Stimulated activated CD8-positive, alpha-beta memory T cell treated with anti-CD3 and anti-CD28 coated beads, Interleukin-15, amount 100 ng/mL, for 4 hours (primary cell): ENCODE results near the gene HORMAD1.
"Not testable (repeated sequence)": the region's sequence is repeated elsewhere in the genome, so short reads cannot be mapped to it uniquely, and the experiment has no call there.

Experiments used
- DNase-seq, 2 donors: peaks; one replicate each; pipeline ENCODE4 v3.0.0-alpha.2; 2020; ENCODE audit warnings: low read depth in 2 of 2

Gene HORMAD1

GRCh38 chr1:150696995-150697927 is 23.4 kb downstream of the HORMAD1 start, which contains the start of gene GOLPH3L:
Gene GOLPH3L (minus strand): TSS chr1:150697154. CDS start chr1:150694838, 2,316 bp downstream.
- DNase-seq, result peak; percentile 69 to 86

DNA sequence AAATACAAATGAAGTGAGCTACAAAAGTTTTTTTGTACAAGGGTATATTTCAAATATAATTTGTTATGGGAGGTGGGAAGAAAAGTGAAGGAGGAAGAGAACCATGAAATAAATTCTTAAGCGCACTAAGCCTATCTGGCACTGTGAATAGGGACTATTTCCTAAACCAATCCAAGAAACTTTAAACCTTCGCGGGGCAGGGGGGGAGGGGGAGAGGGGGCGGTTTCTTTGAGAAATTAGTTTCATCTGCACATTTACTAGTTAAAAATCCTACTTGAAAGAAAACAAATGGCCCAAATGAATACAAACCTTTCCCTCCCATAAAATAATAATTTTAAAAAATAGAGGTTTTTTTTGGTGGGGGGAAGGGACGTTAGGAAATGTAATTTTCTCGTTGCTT is 24.1 kb downstream of the HORMAD1 start:
- DNase-seq, result no peak

GRCh38 chr1:150696162-150696561 is 24.5 kb downstream of the HORMAD1 start:
- DNase-seq, result no peak

- DNase-seq, result no peak
These were observed 25.1 kb downstream of the HORMAD1 start for GRCh38 chr1:150695561-150695960.

DNA sequence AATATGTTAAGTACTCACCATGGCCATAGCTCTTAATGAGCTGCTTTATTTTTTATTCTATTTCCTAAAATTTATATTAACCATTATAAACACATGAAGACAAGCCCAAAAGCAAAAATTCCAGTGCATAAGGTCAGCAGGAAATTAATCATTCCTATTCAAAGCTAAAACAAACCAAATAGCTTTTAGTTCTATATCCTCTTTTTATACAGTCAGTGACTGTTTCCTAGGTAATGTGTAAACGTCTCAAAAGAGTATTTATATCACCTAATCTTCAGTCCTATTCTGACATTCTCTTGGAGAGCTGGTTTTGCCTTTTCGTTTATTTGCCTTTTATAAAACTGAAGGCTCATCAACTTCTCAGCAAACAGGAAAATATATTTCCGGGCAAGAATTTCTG is 28.0 kb downstream of the HORMAD1 start:
- no peak for DNase-seq

GRCh38 chr1:150688763-150689162 is 31.9 kb downstream of the HORMAD1 start:
- DNase-seq, result no peak

- no peak for DNase-seq
These were observed 34.4 kb downstream of the HORMAD1 start for GRCh38 chr1:150686275-150686674.

- DNase-seq, result no peak
These were observed 36.8 kb downstream of the HORMAD1 start for GRCh38 chr1:150683914-150684313.

DNA sequence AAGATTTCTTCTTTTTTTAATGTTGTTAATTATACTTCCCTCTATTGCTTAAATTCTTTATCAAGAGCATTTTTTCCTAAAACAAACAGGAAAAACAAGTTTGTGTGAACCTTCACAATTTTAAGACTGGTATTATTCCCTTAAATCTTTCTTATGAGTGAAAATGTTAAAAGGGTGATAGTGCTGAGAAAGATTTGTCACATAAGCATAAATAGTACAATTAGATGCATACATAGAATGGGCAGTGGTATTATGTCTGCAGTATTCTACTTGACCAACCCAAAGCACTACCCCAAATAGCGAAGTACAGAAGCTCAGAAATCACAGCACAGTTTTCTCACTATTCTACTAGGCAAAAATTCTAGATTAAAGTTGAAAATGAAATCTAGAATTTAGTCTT is 41.7 kb downstream of the HORMAD1 start:
- no peak for DNase-seq

DNA sequence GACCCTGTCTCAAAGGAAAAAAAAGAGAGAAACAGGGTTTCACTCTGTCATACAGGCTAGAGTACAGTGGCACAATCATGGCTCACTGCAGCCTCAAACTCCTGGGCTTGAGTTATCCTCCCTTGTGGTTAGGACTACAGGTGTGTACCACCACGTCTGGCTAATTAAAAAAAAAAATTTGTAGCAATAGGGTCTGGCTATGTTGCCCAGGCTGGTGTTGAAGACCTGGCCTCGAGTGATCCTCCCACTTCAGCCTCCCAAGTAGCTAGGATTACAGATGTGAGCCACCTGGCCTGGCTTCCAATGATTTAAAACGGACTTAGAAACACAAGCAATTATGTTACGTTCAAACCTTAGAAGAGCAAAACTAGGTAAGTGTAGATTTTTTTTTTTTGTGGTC is 45.8 kb downstream of the HORMAD1 start:
- DNase-seq, result no peak

GRCh38 chr1:150663321-150663720 is 57.4 kb downstream of the HORMAD1 start:
- DNase-seq, result no peak

- DNase-seq, result no peak
These were observed 57.9 kb downstream of the HORMAD1 start for GRCh38 chr1:150662811-150663210.

GRCh38 chr1:150661156-150661555 is 59.5 kb downstream of the HORMAD1 start:
- no peak for DNase-seq

DNA sequence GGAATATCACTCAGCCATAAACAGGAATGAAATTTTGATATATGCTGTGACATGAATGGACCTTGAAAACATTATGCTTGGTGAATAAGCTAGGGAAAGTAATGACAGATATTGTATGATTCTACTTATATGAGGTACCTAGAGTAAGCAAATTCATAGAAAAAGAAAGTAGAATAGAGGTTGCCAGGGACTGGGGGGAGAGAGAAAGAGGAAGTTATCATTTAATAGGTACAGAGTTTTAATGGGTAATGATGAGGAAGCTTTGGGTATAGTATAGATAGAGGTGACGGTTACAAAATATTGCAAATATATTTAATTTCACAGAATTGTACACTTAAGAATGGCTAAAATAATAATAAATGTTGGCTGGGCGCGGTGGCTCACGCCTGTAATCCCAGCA is 60.1 kb downstream of the HORMAD1 start:
- DNase-seq, result no peak

- DNase-seq, result not testable (repeated sequence)
These were observed 63.6 kb downstream of the HORMAD1 start for GRCh38 chr1:150657064-150657463.

DNA sequence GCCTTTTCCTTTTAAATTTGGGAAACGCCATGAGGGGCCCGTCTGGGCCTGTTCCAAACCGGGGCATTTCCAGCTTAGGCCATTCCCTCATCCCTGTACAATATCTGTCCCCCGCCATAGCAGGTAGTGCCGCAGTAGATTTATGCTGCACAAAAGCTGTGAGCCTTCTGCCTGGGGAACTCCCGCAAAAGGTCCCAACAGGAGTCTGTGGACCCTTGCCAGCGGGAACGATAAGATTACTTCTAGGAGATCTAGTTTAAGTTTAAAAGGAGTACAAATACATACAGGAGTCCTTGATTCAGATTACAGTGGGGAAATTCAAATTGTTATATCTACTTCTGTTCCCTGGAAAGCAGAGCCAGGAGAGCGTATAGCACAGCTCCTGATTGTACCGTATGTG is 66.1 kb downstream of the HORMAD1 start:
- not testable (repeated sequence) for DNase-seq

GRCh38 chr1:150650193-150650592 is 70.5 kb downstream of the HORMAD1 start:
- no peak for DNase-seq

GRCh38 chr1:150649441-150650075 is 71.1 kb downstream of the HORMAD1 start:
- DNase-seq, result no peak
